AG10803 (cell line): Measurements from ENCODE around the gene SLC15A2.
"Not testable (repeated sequence)": the region's sequence is repeated elsewhere in the genome, so short reads cannot be mapped to it uniquely, and the experiment has no call there.

Source experiments
- DNase-seq: peaks from one replicate; pipeline ENCODE4 v3.0.0; 2010; ENCODE audit warnings: low read depth
- H3K4me3 ChIP-seq: 2 replicates; pipeline ENCODE4 v1.5.1; 2011; ENCODE audit warnings: mild to moderate bottlenecking, low read length, control low read depth
- TF ChIP-seq, protein P1 (sequence below): conservative IDR thresholded peaks from 2 replicates; pipeline ENCODE4 v1.5.1; 2011; ENCODE audit warnings: mild to moderate bottlenecking, low read length, control low read depth, inconsistent platforms

SLC15A2 gene, protein sequence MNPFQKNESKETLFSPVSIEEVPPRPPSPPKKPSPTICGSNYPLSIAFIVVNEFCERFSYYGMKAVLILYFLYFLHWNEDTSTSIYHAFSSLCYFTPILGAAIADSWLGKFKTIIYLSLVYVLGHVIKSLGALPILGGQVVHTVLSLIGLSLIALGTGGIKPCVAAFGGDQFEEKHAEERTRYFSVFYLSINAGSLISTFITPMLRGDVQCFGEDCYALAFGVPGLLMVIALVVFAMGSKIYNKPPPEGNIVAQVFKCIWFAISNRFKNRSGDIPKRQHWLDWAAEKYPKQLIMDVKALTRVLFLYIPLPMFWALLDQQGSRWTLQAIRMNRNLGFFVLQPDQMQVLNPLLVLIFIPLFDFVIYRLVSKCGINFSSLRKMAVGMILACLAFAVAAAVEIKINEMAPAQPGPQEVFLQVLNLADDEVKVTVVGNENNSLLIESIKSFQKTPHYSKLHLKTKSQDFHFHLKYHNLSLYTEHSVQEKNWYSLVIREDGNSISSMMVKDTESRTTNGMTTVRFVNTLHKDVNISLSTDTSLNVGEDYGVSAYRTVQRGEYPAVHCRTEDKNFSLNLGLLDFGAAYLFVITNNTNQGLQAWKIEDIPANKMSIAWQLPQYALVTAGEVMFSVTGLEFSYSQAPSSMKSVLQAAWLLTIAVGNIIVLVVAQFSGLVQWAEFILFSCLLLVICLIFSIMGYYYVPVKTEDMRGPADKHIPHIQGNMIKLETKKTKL

DNA sequence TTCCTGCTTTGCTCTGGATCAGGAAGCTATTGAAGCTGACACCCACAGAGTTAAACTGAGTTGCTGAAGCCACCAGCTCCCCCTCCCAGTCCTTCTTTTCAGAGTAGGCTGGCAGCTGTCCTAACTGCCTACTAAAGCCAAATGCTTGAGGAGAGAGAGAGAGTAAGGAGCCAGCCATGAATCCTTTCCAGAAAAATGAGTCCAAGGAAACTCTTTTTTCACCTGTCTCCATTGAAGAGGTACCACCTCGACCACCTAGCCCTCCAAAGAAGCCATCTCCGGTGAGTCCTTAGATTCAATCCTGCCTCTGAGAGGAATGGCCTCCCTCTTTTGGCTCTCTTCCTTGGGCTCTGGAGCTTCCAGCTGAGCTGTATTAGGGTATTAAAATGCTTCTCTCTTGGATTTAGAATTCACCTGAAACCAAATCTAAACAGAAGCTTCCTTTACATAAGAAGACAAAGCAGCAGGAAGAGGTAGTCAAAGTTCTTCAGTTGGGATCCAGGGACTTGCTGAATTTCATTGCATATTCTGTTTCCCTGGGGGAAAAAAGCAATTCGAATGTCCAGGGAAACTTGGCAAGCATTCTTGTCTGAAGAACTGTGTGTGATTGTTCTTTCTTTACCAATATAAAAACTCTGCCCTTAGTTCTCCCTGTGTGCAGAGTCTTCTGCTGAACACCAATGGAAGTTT, at the start of gene SLC15A2:
Gene SLC15A2 (plus strand): TSS at position 101 of the 690 bp plus-strand sequence. CDS start 76 bp downstream, at position 177.
- no peak within 1 kb of the TSS for H3K4me3 ChIP-seq
- TF ChIP-seq, protein P1, sequence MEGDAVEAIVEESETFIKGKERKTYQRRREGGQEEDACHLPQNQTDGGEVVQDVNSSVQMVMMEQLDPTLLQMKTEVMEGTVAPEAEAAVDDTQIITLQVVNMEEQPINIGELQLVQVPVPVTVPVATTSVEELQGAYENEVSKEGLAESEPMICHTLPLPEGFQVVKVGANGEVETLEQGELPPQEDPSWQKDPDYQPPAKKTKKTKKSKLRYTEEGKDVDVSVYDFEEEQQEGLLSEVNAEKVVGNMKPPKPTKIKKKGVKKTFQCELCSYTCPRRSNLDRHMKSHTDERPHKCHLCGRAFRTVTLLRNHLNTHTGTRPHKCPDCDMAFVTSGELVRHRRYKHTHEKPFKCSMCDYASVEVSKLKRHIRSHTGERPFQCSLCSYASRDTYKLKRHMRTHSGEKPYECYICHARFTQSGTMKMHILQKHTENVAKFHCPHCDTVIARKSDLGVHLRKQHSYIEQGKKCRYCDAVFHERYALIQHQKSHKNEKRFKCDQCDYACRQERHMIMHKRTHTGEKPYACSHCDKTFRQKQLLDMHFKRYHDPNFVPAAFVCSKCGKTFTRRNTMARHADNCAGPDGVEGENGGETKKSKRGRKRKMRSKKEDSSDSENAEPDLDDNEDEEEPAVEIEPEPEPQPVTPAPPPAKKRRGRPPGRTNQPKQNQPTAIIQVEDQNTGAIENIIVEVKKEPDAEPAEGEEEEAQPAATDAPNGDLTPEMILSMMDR = no peak
- DNase-seq = no peak

- TF ChIP-seq, protein P1 = no peak
- H3K4me3 ChIP-seq = no peak overlapping the region
- no peak for DNase-seq
These were observed 49.3 kb upstream of the SLC15A2 start for GRCh38 chr3:121844892-121845291.

DNA sequence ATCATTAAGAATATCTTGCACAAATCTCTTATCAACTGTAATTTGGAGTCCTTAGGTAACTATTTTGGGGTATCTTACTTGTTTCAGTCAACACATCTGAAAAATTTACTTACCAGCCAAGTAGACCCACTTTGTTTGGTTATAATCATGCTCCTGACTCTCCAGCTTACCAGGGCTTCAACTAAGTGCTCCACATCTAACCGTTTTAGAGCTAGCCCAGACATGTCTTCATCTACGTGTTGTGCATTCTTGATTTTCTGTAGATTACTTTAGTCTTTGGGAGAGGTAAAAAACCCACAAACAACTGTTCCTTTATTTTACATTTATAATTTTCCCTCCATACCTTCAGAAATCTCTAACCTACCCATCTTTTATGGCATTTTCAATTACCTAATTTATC, 41.9 kb upstream of the SLC15A2 start:
- TF ChIP-seq, protein P1 = no peak
- no peak for DNase-seq
- H3K4me3 ChIP-seq = no peak overlapping the region

- no peak overlapping the region for H3K4me3 ChIP-seq
- DNase-seq = no peak
- TF ChIP-seq, protein P1 = no peak
These were observed 38.6 kb upstream of the SLC15A2 start for GRCh38 chr3:121855555-121855954.

GRCh38 chr3:121857778-121858177, 36.4 kb upstream of the SLC15A2 start:
- H3K4me3 ChIP-seq, DNase-seq: not testable (repeated sequence)

GRCh38 chr3:121863247-121863646, 31.0 kb upstream of the SLC15A2 start:
- not testable (repeated sequence) for DNase-seq, H3K4me3 ChIP-seq

GRCh38 chr3:121863801-121864200, 30.4 kb upstream of the SLC15A2 start:
- H3K4me3 ChIP-seq = no peak overlapping the region
- TF ChIP-seq, protein P1 = no peak
- no peak for DNase-seq
